Frontal cortex (tissue), 4 donors: ENCODE measurements around the gene SHOC2. TPM values are rescaled to one million over a fixed set of nuclear protein-coding genes. Genes with fewer than 3 reads are reported as not detected.

ENCODE experiments used
- DNase-seq, 2 donors: peaks; one replicate each; pipeline ENCODE4 v3.0.0; 2012; ENCODE audit warnings: low spot score in 2 of 2
- FAIRE-seq: peaks from 2 replicates; lab custom pipeline; 2012; peaks lifted over from hg19 to GRCh38; lab: Jason Lieb, UNC
- total RNA-seq: library from RNA; depleted of rRNA; stranded (reverse); fragments of >200 nt; gene quantifications from one replicate; pipeline ENCODE4 v1.2.3, GENCODE V29; 2014
- donor health status: control.
- donor health status: control.
- donor health status: control.

The SHOC2 gene
- total RNA-seq, 1 donor from 2014 or later: 188 TPM

DNA sequence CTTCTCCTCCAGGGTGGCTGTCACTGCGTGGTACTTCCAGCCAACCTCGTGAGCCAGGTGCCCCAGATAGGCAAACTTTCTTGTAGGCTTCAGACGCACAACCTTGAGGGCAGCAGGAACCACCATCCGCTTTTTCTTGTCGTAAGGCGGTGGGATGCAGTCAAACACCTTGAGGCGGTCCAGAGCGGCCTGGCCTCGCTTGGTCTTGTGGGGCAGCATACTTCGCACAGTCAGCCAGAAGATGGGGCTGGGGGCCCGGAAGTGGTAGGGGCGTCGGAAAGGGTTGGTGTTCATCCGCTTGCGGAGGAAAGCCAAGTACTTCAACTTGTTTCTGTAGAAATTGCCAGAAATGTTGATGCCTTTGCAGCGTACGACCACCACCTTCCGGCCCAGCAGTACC is 17.4 kb downstream of the SHOC2 start:
- DNase-seq (no peak), FAIRE-seq (no peak)

DNA sequence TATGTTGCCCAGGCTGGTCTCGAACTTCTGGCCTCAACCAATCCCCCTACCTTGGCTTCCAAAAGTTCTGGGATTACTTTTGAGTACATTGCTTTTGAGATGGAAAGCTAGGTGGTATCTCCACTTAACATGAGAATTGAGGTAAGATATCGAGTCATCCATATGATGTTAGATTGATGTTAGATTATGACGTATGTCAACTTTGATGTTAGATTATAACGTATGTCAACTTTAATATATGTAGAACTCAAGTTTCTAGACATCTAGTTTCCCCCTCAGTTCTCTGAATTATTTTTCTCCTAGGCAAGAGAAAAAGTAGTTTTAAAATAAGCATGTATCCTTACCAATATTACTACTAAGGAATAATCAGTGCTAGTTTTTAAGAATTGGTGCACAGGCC is 20.0 kb downstream of the SHOC2 start:
- no peak for FAIRE-seq
- DNase-seq: no peak

DNA sequence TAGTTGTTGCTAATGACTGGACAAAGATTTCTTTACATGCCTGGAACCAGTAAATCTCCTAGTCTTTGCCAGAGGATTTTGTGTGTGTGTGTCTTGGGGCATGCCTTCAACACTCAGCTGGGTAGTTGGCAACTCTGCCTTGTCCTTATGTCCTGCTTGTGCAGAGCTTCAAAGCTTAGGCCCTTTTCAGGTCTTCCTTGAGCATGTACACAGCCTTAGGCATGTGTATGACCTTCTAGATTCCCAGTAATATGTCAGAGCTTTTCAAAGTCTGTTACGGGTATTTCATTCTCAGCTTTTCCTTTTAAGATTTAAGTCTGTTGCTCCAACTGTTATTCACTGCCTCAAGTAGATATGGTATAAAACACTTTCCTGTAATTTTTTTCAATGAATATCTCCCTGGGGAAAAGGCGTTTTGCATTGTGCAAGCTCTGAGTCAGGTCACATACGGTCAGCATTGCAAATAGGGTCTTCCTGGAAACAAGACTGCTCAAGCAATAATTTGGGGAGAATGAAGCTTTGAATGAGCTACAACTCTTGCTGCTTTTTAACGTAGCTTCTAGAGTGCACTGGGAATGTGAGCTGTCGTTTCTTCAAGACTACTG is 25.5 kb downstream of the SHOC2 start:
- no peak for FAIRE-seq

DNA sequence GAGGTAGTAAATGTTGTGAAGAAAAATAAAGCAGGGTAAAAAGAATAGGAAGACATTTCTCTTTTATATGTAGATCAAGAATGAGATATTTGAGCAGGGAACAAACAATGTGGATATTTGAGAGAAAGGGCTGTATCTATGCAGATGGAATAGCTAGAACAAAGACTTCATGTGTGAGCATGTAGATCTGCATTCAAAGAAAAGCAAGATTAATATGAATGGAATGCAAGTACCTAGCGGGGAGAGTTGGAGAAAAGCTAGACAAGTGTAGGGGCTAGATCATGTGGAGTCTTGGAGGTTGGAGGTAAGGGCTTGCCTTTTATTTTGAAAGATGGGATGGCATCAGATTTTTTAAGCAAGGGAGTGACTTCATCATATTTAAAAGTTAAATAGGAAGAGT is 27.1 kb downstream of the SHOC2 start:
- DNase-seq: no peak
- FAIRE-seq: no peak

More for the DNA sequence above, 25.5 kb downstream of the SHOC2 start:
- DNase-seq: no peak

DNA sequence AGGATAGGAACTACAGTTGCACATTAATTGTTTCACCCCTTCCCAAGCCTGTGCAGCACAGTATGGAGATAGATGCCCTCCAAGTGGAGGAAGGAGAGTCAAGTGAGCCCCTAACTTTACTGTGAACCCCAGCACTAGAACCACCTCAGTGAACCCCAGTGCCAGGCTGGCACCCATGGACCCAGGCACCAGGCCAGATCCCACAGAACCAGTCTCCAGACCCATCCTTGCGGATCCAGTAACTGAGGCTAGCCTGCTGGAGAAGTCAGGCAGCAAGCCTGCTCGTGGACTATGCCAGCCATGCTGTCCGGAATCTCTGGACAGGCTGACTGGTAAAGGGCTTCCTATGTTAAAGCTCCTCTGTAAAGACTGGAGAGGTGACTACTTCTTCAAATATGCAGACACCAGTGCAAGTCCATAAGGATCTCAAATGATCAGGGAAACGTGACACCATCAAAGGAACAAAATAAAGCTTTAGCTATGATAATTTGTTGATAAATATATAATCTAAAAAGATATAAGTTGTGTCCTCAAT is 27.7 kb downstream of the SHOC2 start:
- FAIRE-seq: no peak
- no peak for DNase-seq

DNA sequence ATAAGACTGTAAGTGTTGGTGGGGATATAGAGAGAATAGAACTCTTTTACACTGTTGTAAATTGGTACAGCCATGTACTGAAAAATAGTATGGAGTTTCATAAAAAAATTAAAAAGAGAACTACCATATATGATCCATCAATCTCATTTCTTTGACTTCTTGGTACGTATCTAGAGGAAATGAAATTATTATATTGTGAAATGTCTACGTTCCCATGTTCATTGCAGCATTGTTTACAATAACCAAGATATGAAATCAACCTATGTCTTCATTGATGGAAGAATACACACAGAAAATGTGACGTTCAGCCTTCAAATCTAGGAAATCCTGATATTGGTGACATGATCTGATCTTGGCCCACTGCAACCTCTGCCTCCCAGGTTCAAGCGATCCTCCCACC is 32.0 kb downstream of the SHOC2 start:
- DNase-seq: no peak

DNA sequence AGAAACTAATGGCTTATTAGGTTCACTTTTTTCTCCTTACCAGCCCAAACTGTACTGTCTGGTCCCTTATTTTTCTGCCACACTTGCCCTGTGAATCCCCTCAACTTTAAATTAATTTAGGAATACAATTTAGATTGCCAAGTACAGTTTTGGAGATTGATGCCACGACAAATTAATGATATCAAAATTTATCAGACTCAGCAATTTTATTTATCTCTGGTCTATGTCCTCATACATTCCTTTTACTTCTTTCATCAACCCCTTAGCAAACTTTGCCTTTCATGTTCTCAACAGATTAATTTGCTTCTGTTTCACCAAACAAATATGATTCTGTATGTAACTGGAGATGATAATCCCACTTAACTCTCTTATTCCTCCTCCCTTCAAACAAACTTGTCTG is 38.2 kb downstream of the SHOC2 start:
- DNase-seq: no peak
- FAIRE-seq: no peak

More for the DNA sequence above, 32.0 kb downstream of the SHOC2 start:
- no peak for FAIRE-seq

DNA sequence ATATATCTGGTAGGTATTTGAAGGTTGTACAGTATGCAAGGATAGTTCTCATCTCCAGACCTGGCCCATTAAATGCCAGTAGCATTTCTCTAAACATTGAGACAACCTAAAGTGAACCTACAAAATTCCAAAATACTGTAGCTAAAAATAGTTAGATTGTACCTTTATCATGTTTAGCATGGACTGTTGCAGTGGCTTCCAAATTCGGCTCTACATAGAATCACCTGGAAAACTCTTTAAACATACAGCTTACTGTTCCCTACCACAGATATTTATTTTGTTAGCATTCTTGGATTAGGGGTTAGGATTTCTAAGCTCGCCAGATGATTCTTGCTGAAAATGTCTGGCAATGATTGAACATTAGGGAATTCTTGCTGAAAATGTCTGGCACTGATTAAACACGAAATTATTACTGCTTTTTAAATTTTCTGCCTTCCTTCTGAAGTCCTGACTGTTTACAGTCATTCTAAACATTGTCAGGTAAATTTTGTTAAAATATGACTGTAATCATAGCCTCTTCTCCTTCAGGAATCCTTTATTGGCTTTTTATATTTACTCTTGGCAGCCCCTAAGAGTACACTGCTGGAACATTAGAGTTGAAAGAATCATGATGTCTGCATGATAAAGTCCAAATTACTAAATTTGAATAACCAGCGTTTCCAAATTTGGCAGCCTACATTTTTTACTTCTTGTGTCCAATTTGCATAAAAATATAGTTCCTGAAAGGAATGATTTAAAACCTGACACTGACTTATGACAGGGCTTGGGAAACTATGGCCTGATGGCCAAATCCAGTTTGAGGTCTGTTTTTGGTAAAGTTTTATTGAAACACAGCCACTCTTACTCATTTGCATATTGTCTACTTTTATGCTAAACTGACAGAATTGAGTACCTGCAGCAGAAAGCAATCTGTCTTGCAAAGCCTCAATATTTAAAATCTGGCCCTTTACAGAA is 40.3 kb downstream of the SHOC2 start:
- FAIRE-seq (no peak), DNase-seq (no peak)

DNA sequence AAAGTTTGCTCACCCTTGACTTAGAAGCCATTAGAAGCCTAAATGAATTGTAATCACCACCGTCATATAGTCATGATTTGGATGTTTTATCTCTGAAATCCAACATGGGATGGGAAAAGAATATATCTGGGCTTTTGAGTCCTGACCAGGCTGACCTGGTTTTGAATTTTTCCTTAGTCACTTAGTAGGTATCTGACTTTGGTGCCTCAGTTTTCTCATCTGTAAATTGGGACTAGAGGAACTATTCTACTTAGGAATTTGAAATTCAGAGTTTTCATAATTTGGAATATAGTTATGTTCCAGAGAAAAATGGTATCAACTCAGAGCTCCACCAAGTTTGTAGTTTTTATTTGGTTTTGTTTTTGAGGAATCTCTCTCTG is 40.9 kb downstream of the SHOC2 start:
- FAIRE-seq (no peak), DNase-seq (no peak)

DNA sequence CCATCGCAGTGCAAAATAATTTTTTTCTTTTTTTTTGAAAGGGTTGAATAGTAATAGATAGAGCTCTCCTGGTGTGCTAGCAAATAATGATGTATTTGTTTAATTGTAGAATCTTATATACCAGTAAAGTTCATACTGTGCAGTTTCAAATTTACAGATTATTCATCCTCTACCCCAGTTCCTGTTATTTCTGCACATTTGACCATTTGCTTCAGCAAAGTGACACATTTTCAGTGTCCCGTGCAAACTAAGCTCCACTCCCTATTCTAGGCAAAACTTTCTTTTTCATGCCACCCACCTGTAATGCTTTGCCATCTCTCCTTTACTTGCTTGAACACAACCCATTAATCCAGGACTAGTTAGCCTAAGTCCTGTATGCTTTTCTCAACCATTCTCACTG is 43.0 kb downstream of the SHOC2 start:
- FAIRE-seq (no peak), DNase-seq (no peak)

DNA sequence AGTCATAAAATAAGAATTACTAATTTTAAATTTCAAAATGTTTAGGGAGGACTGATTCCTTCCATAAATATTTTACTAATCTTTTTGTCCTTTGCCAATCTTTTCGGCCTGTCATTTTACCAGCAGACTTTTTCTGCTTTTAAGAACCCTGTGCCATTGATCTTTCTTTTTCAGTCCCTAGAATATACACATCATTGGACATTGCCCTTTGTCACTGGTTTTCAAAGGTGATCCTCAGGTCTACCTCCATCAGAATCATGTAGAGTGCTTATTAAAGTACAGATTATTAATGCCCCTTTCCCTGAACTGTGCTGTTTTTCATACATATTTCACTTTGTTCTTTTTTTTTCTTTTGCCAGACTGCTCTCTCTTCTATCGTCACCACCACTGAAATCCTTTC is 43.8 kb downstream of the SHOC2 start:
- no peak for FAIRE-seq
- DNase-seq: no peak

DNA sequence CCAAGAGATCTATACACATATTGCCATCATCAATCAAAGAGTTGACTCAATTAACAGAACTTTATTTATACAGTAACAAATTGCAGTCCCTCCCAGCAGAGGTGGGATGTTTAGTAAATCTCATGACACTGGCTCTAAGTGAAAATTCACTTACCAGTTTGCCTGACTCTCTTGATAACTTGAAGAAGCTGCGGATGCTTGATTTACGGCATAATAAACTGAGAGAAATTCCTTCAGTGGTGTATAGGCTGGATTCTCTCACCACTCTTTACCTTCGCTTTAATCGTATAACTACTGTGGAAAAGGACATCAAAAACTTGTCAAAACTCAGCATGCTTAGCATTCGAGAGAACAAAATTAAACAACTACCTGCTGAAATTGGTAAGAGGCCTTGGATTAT is 45.3 kb downstream of the SHOC2 start:
- no peak for FAIRE-seq
- DNase-seq: no peak

DNA sequence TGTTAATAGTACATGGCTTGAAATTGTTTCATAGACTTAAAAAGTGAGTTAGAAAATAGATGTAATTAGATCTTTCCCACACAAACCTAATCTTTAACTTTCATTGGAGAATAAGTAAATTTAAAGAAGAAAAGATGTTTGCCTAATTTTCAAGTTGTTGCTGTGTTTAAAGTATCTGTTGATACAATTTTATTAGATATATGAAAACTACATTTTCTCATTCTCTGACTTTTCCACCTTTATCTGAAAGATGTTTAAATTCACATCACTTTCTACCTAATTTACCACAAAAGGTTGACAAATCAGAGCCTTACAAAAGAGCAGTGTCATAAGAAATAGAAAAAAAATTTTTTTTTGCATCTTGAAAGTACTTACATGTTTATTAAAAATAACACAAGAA is 45.8 kb downstream of the SHOC2 start:
- no peak for FAIRE-seq

DNA sequence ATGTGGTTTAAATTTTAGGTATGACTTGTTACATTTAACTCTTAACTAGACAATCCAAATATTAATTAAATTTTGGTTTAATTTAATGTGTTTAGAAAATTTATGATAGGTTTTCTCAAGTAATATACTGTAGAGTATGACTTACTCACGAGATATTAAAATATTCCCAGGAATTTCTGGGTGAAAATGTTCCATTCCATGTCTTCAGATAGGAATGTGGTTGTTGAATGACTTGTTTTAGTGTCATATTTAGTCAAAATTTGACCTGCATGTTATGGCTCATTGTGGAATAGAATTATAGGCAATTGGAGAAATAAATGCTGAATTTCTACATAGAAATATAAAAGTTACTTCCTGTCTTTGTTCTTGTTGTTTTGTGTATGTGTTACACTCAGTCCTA is 46.7 kb downstream of the SHOC2 start:
- DNase-seq: no peak
- peak; percentile 10 for FAIRE-seq

More for the DNA sequence above, 45.8 kb downstream of the SHOC2 start:
- DNase-seq: no peak

DNA sequence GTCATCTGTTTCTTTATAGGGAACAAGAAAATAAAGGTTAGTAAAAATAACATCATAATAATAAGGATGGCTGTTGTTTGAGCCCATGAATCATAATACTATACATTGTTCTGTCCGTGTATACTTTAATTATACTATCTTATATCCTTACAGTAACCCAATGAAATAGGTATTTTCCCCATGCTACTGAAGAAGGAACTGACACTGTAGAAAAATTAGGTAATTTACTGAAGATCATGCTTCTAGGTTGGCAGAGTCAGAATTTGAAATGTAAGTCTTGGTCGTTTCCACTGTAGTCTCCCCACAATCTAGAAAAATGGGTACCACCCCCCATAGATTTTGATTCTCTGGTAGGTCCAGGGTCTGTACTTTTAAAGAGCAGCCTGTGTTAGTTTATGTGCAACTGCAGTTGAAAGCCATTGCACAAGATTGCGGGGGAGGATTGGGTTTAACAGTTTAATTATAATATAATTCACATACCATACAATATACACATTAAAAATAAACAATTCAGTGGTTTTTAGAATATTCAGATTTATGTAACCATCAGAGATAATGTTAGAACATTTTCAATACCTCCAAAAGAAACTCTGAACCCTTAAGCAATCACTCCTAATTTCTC is 47.7 kb downstream of the SHOC2 start:
- no peak for FAIRE-seq
- DNase-seq: no peak

DNA sequence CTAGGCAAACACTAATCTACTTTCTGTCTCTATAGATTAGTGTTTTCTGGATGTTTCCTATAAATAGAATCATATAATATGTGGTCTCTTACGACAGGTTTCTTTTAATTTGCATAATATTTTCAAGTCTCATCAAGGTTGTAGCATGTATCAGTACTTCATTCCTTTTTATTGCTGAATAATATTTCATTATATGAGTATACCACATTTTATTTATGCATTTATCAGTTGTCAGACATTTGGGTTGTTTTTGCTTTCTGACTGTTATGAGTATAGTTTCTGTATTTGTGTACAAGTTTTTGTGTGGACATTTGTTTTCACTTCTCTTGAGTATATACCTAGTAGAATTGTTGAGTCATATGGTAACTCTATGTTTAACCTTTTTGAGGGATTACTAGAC is 48.2 kb downstream of the SHOC2 start:
- DNase-seq: no peak
- peak; percentile 52 for FAIRE-seq

DNA sequence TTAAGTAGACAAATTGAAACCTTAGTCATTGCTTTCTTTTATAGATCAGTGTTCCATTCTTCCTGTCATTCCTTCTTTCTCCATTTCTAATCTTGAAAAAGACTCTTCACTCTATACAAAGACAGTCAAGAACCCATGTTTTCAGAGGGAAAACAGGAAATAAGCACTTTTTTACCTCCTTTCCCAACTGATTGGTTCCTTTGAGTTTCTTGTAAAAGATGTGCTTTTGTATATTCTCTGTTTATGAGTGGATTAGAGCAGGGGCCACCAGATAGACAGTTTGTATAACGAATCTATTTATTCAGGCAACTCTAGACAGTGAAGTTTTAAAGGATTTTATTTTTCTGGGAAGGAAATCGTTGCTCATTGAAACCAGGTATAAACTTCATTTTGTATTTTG is 49.8 kb downstream of the SHOC2 start:
- DNase-seq (no peak), FAIRE-seq (no peak)

DNA sequence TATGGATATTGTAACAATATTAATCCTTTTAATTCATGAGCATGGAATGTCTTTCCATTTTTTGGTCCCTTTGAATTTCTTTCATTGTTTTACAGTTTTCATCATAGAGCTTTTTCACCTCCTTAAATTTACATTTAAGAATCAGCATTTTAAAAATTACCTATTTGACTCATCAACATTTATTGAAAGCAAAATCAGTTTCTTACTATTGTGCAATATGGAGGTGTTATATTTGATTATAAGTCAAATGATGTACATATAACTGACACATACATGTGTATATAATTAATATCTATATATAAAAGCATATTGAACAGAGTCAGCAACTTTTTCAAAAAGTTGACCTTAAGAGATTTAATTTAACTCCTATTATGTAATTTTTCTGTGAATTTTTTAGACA is 52.2 kb downstream of the SHOC2 start:
- FAIRE-seq: no peak
- no peak for DNase-seq

DNA sequence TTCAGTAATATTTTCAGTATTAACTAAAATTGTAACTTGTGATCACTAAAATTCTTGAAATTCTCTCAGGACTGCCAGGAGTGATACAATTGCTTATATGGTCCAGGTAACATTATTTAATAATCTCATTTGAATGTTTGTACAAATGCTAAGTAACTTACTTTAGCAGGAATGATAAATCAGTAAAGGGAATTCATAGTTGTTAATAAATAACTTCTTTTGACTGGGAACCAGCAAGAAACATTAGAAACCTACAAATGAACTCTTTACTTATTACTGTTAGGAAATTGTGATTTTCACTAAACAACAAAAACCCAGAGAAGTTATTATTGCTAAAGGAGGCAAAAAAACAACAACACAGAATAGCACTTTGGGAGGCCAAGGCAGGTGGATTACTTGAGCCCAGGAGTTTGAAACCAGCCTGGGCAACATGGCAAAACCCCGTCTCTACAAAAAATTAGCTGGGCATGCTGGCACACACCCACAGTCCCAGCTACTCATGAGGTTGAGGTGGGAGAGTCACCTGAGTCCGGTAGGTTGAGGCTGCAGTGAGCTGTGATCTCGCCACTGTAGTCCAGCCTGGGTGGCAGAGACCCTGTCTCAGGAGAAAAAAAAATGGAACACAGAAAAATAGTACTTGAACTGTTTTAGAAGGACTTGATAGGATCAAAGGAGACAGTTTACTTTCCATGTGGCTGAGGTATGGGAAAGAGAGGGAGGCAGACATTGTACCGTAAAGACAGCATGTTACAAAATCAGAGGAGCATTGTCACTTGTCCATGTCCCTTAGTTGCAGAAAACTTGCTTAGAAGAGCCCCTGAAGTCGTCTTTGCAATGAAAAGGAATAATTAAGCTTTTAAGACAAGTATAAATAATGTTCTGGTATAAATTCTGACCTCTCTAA is 53.1 kb downstream of the SHOC2 start:
- FAIRE-seq: no peak
- DNase-seq: no peak

DNA sequence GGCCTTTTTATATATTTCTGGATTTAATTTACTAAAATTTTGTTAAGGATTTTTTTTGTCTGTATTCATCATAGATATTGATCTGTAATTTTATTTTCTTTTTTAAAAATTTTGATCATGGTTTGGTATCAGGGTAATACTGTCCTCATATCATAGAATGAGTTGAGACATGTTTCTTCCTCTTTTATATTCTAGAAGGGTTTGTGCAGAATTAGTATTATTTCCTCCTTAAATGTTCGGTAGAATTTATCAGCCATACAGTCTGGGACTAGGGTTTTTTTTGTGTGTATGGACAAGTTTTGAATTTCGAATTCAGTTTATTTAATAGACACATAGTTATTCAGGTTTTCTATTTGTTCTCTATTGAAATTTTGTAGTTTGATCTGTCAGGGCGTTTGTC is 54.0 kb downstream of the SHOC2 start:
- FAIRE-seq (peak; percentile 75), DNase-seq (no peak)
